GM12878 (cell line): ENCODE results near the gene WBP1L. TPM values are rescaled to one million over a fixed set of nuclear protein-coding genes. Genes with fewer than 3 reads are reported as not detected.

ENCODE experiments used
- ATAC-seq: fragments of 200-7000 bp; cut with Tn5 transposase; 3 replicates; pipeline ENCODE4 v1.9.1; 2020; ENCODE audit warnings: mild to moderate bottlenecking, moderate library complexity
- BruUV-seq: library from RNA; stranded (reverse); fragments of 400-500 nt; replicated peaks from 2 replicates; lab custom pipeline; 2021; lab: Mats Ljungman, UMichigan
- CTCF ChIA-PET: fragments of 300-600 bp; sonication (Branson Sonifier 250); formaldehyde crosslinking; extraction: SDS; loops from one replicate; lab custom pipeline; 2021; ENCODE audit warnings: inconsistent platforms; lab: Yijun Ruan, JAX
- POLR2A ChIA-PET: fragments of 350-600 bp; formaldehyde crosslinking; extraction: SDS; loops from one replicate; lab custom pipeline; 2021; ENCODE audit warnings: inconsistent platforms; lab: Charles Lee
- RAD21 ChIA-PET: fragments of 300-600 bp; sonication (Branson Sonifier 250); formaldehyde crosslinking; loops from one replicate; lab custom pipeline; 2023; ENCODE audit warnings: antibody characterized with exemption; ENCODE audit not compliant: unreplicated experiment; lab: Charles Lee
- SMC1A ChIA-PET: fragments of 300-600 bp; sonication (Branson Sonifier 250); formaldehyde crosslinking; loops from one replicate; lab custom pipeline; 2023; ENCODE audit not compliant: unreplicated experiment, uncharacterized antibody; lab: Charles Lee
- DNase-seq: peaks from one replicate; pipeline ENCODE4 v3.0.0-alpha.2; 2011; ENCODE audit warnings: low read depth, low spot score
- FAIRE-seq: peaks from 3 replicates; lab custom pipeline; 2011; peaks lifted over from hg19 to GRCh38; lab: Jason Lieb, UNC
- H2AFZ ChIP-seq: 2 replicates; pipeline ENCODE4 v1.6.0; 2011; ENCODE audit warnings: low read depth, low read length, control low read depth; ENCODE audit not compliant: control insufficient read depth
- H3K27ac ChIP-seq: 2 replicates; pipeline ENCODE4 v1.5.1; 2011; ENCODE audit warnings: control low read depth; ENCODE audit not compliant: control insufficient read depth, insufficient read depth
- H3K27me3 ChIP-seq, 2 experiments: replicated peaks in 1 of 2; 2 replicates each; pipeline versions ENCODE4 v1.6.0 to v1.6.1; 2011; ENCODE audit warnings: low read length in 1 of 2; ENCODE audit not compliant: control insufficient read depth in 2 of 2, insufficient read depth in 2 of 2
- H3K36me3 ChIP-seq, 2 experiments: 2 replicates each; pipeline ENCODE4 v1.5.1; 2011; ENCODE audit warnings: low read length in 1 of 2; ENCODE audit not compliant: control insufficient read depth in 2 of 2, insufficient read depth in 2 of 2
- H3K4me1 ChIP-seq: 2 replicates; pipeline ENCODE4 v1.6.1; 2011; ENCODE audit warnings: mild to moderate bottlenecking, low read length, moderate library complexity, mixed read lengths; ENCODE audit not compliant: control insufficient read depth, insufficient read depth
- H3K4me2 ChIP-seq: 2 replicates; pipeline ENCODE4 v1.6.0; 2011; ENCODE audit warnings: control low read depth; ENCODE audit not compliant: control insufficient read depth, insufficient read depth
- H3K4me3 ChIP-seq: fragments of 200-600 bp; sonication (generic); 2 replicates; pipeline ENCODE4 v1.5.1; 2016
- H3K79me2 ChIP-seq: 2 replicates; pipeline ENCODE4 v1.6.0; 2011; ENCODE audit warnings: low read length; ENCODE audit not compliant: control insufficient read depth, insufficient read depth
- H3K9ac ChIP-seq: 2 replicates; pipeline ENCODE4 v1.8.0; 2011; ENCODE audit warnings: low read length, control low read depth, mixed read lengths; ENCODE audit not compliant: control insufficient read depth, insufficient read depth
- H3K9me3 ChIP-seq: replicated peaks from 3 replicates; pipeline ENCODE4 v1.5.1; 2011; ENCODE audit warnings: mild to moderate bottlenecking, low read length; ENCODE audit not compliant: control insufficient read depth, insufficient read depth
- H4K20me1 ChIP-seq: 2 replicates; pipeline ENCODE4 v1.6.0; 2011; ENCODE audit not compliant: control insufficient read depth, insufficient read depth
- ATF7 ChIP-seq: fragments of 450-650 bp; IDR thresholded peaks from 2 replicates; pipeline ENCODE4 v1.6.1; 2016; ENCODE audit warnings: low read depth, mild to moderate bottlenecking
- CBX3 ChIP-seq: fragments of 200-600 bp; sonication (generic); IDR thresholded peaks from 2 replicates; pipeline ENCODE4 v1.6.1; 2016; ENCODE audit warnings: low read depth, borderline replicate concordance
- NFXL1 ChIP-seq: fragments of 450-650 bp; IDR thresholded peaks from 2 replicates; pipeline ENCODE4 v1.6.1; 2017; ENCODE audit warnings: antibody characterized with exemption, mild to moderate bottlenecking, borderline replicate concordance
- SMARCA5 ChIP-seq: fragments of 450-650 bp; IDR thresholded peaks from 2 replicates; pipeline ENCODE4 v1.6.1; 2017; ENCODE audit warnings: mild to moderate bottlenecking
- SREBF1 ChIP-seq: IDR thresholded peaks from 2 replicates; pipeline ENCODE4 v1.6.1; 2012; ENCODE audit warnings: mild to moderate bottlenecking, low read length
- STAT1 ChIP-seq: fragments of 450-650 bp; conservative IDR thresholded peaks from 2 replicates; pipeline ENCODE4 v1.6.1; 2014; ENCODE audit warnings: antibody characterized with exemption, mild to moderate bottlenecking
- YBX1 ChIP-seq: fragments of 450-650 bp; IDR thresholded peaks from 2 replicates; pipeline ENCODE4 v1.6.1; 2016; ENCODE audit warnings: antibody characterized with exemption
- YY1 ChIP-seq: IDR thresholded peaks from 2 replicates; pipeline ENCODE4 v1.6.1; 2011; ENCODE audit warnings: low read depth, mild to moderate bottlenecking, low read length
- WGBS: methylation state at CpG from one replicate; pipeline ENCODE4 v1.1.6; 2016; ENCODE audit warnings: low lambda C conversion rate; ENCODE audit not compliant: insufficient replicate concordance, insufficient coverage; ENCODE audit errors: missing lambda C conversion rate; 5-methylcytosine and 5-hydroxymethylcytosine counted together
- in situ Hi-C: fragments of 300-500 bp; cut with MboI; formaldehyde crosslinking; loops from 9 replicates; pipeline ENCODE4 v1.14.3; 2018; ENCODE audit warnings: mixed read lengths
- intact Hi-C: fragments of 100-400 bp; cut with micrococcal nuclease; formaldehyde crosslinking; loops from one replicate; pipeline ENCODE4 v1.14.2; 2022; ENCODE audit not compliant: unreplicated experiment
- polyA plus RNA-seq, 11 experiments: library from polyadenylated mRNA; depleted of rRNA in 4 of 11; unstranded in 6 of 11; stranded (reverse) in 5 of 11; fragments of >200 nt; fragmentation: Nextera tagmentation in 4 of 11; fragmentation: Illumina TruSeq in 1 of 11; extraction: Ambion mirVana in 4 of 11; extraction: Trizol in 1 of 11; gene quantifications; 1 replicate in 1 of 11; 2 replicates in 10 of 11; pipeline versions ENCODE4 v1.2.1 to v1.2.3, GENCODE V29; 2011 to 2016; ENCODE audit warnings: inconsistent platforms in 2 of 11, missing spikeins in 2 of 11, low read depth in 1 of 11
- total RNA-seq, 4 experiments: library from RNA; depleted of rRNA in 3 of 4; stranded (reverse); fragments of >200 nt in 3 of 4; fragmentation: Illumina TruSeq in 1 of 4; extraction: Trizol in 1 of 4; gene quantifications; 2 replicates each; pipeline versions ENCODE4 v1.2.1 to v1.2.3, GENCODE V29; 2013 to 2021
- TF ChIP-seq, protein P1 (sequence below): fragments of 450-650 bp; IDR thresholded peaks from 2 replicates; pipeline ENCODE4 v1.6.1; 2017; ENCODE audit warnings: mild to moderate bottlenecking, low read depth, inconsistent platforms; ENCODE audit not compliant: poor library complexity, severe bottlenecking
- TF ChIP-seq, protein P2 (sequence below): fragments of 150-350 bp; IDR thresholded peaks from 2 replicates; pipeline ENCODE4 v1.6.1; 2014; ENCODE audit warnings: mild to moderate bottlenecking, low read depth, low read length

Gene WBP1L
- total and polyA plus RNA-seq, 10 of the 15 experiments (the other 5 are each of a cell fraction or from before 2014, with no cell fraction given), result 3.7 to 18.8 (median 12.3) TPM

DNA sequence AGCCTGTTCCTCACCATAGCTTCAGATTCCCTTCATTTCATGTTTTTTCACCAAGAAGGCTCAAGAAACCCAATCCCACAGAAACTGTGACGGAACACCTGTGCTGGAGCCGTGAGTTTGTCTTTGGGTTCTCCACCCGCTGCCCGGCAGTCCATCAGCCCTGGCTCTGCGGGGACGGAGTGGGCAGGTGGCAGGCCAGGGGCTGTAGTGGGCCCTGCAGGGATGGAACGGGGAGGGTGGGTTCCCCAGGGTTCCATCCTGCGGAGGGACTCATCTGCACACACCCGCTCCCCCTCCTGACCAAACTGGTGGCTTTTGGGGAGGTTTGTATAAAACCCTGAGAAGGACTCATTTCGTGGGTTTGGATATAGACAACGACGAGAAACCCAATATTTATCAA, 78.5 kb downstream of the WBP1L start:
- H3K27ac ChIP-seq, result no peak overlapping the region
- no peaks in the 10 kb centered on the region; a peak in 1 of 4 replicates for H3K27me3 ChIP-seq
- H2AFZ ChIP-seq, result no peak overlapping the region
- no TSS peak for BruUV-seq
- no peak for DNase-seq
- H4K20me1 ChIP-seq, result no peaks in the 10 kb centered on the region
- H3K79me2 ChIP-seq, result no peaks in the 10 kb centered on the region
- no peak for FAIRE-seq
- H3K4me1 ChIP-seq, result no peaks in the 10 kb centered on the region
- ChIA-PET CTCF (no interaction called here), SMC1A (no interaction called here), POLR2A (no interaction called here), RAD21 (interaction anchor here (0.9 to 1.4 kb wide), 2 partner anchors 79 to 143 kb away, joined by 3 to 4 read pairs; no protein-coding TSS in a partner anchor)
- H3K9ac ChIP-seq, result no peak overlapping the region
- intact Hi-C loops, result no loop called here
- no peak for ATAC-seq
- in situ Hi-C loops, result no loop called here
- H3K36me3 ChIP-seq, result no peaks in the 10 kb centered on the region
- no peaks in the 10 kb centered on the region for H3K9me3 ChIP-seq
- 73% methylated on average over 12 of the region's 12 CpGs for WGBS
- no peak overlapping the region for H3K4me2 ChIP-seq
- H3K4me3 ChIP-seq, result no peak overlapping the region
- no peak for TF ChIP-seq NFXL1
- TF ChIP-seq ATF7, result no peak
- TF ChIP-seq SMARCA5, result no peak
- no peak for TF ChIP-seq CBX3
- TF ChIP-seq SREBF1, result no peak
- TF ChIP-seq, protein P1, sequence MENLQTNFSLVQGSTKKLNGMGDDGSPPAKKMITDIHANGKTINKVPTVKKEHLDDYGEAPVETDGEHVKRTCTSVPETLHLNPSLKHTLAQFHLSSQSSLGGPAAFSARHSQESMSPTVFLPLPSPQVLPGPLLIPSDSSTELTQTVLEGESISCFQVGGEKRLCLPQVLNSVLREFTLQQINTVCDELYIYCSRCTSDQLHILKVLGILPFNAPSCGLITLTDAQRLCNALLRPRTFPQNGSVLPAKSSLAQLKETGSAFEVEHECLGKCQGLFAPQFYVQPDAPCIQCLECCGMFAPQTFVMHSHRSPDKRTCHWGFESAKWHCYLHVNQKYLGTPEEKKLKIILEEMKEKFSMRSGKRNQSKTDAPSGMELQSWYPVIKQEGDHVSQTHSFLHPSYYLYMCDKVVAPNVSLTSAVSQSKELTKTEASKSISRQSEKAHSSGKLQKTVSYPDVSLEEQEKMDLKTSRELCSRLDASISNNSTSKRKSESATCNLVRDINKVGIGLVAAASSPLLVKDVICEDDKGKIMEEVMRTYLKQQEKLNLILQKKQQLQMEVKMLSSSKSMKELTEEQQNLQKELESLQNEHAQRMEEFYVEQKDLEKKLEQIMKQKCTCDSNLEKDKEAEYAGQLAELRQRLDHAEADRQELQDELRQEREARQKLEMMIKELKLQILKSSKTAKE, result no peak
- TF ChIP-seq, protein P2, sequence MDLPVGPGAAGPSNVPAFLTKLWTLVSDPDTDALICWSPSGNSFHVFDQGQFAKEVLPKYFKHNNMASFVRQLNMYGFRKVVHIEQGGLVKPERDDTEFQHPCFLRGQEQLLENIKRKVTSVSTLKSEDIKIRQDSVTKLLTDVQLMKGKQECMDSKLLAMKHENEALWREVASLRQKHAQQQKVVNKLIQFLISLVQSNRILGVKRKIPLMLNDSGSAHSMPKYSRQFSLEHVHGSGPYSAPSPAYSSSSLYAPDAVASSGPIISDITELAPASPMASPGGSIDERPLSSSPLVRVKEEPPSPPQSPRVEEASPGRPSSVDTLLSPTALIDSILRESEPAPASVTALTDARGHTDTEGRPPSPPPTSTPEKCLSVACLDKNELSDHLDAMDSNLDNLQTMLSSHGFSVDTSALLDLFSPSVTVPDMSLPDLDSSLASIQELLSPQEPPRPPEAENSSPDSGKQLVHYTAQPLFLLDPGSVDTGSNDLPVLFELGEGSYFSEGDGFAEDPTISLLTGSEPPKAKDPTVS, result no peak
- TF ChIP-seq YBX1, result no peak
- no peak for TF ChIP-seq YY1
- no peak for TF ChIP-seq STAT1
